Measurements from ENCODE around the gene NMUR1.
A peak's percentile ranks its signal among the peaks of the same experiment; 100 is the strongest.

DNA sequence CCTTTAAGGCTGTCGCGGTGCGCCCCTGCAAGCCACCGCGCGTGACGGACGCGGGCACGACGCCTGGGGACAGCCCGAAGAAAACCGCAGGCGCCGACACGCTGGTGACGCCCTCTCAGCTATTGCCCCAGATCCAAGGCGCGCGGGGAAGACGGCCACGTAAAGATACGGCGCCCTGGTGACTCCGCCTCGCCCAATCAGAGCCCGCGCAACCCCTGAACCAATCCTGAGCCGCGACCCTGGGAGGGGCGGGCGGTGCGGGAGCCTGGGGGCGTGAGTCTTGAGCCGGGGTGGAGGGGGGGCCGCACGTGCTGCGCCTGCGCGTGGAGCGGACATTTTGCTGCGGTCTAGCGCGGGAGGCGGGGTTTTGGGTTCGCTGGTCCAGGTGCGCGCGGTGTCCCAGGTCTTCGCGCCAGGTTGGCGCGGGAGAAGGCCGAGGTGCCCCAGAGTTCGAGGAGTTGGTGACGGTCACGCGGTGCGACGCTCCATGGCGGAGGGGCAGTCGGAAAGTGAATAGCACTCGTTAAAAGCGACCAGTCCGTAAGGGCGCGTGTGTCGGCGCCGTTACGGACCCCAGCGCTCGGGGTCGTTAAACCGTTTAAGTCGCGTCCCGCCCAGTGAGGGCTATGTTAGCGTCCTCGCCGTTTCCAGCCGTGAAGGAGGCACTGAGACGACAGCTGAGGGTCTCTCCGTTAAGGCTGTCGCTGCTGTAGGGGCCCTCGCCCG is 15.9 kb downstream of the NMUR1 start:
- TF ChIP-seq FOS (IDR thresholded peaks at IDR 0.05; ENCODE audit: borderline replicate concordance, insufficient read depth, low read length) (no peak), POLR2A (IDR thresholded peaks at IDR 0.05; ENCODE audit: low read depth, low read length) (peak; percentile 86), MYC (IDR thresholded peaks at IDR 0.05; ENCODE audit: low read depth, low read length) (peak; percentile 4), POLR2AphosphoS5 (IDR thresholded peaks at IDR 0.05; ENCODE audit: insufficient read depth, low read depth, low read length) (peak; percentile 93), EZH2 (IDR thresholded peaks at IDR 0.05; ENCODE audit: borderline replicate concordance, low read depth, low read length, severe bottlenecking) (no peak), GATA2 (IDR thresholded peaks at IDR 0.05; ENCODE audit: insufficient read depth, insufficient read length, low read depth, low read length) (no peak), JUN (IDR thresholded peaks at IDR 0.05; ENCODE audit: borderline replicate concordance, insufficient read depth, insufficient read length, low read depth) (no peak)
- TF ChIP-seq, protein P1, sequence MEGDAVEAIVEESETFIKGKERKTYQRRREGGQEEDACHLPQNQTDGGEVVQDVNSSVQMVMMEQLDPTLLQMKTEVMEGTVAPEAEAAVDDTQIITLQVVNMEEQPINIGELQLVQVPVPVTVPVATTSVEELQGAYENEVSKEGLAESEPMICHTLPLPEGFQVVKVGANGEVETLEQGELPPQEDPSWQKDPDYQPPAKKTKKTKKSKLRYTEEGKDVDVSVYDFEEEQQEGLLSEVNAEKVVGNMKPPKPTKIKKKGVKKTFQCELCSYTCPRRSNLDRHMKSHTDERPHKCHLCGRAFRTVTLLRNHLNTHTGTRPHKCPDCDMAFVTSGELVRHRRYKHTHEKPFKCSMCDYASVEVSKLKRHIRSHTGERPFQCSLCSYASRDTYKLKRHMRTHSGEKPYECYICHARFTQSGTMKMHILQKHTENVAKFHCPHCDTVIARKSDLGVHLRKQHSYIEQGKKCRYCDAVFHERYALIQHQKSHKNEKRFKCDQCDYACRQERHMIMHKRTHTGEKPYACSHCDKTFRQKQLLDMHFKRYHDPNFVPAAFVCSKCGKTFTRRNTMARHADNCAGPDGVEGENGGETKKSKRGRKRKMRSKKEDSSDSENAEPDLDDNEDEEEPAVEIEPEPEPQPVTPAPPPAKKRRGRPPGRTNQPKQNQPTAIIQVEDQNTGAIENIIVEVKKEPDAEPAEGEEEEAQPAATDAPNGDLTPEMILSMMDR (IDR thresholded peaks at IDR 0.05; ENCODE audit: extremely low read depth in 1 of 2, insufficient read depth in 1 of 2, low read depth in 1 of 2, low read length in 2 of 2), result no peak
- TF ChIP-seq, protein P2, sequence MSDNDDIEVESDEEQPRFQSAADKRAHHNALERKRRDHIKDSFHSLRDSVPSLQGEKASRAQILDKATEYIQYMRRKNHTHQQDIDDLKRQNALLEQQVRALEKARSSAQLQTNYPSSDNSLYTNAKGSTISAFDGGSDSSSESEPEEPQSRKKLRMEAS (IDR thresholded peaks at IDR 0.05; ENCODE audit: insufficient read depth, insufficient read length), result peak; percentile 47
